Measurements from ENCODE around the gene KCNIP4.

Gene KCNIP4

GRCh38 chr4:20839957-20840356, 1108.6 kb downstream of the KCNIP4 start:
- Histone ChIP-seq H3K9me3 (no peaks in the 10 kb centered on the region), H3K27me3 (no peaks in the 10 kb centered on the region), H3K4me3 (ENCODE audit: low read depth in 1 of 2, low read length in 1 of 2) (no peak overlapping the region), H3K27ac (no peak overlapping the region), H3K4me1 (ENCODE audit: control insufficient read depth in 1 of 2, insufficient read depth in 1 of 2, low read depth in 1 of 2, low read length in 1 of 2) (no peaks in the 10 kb centered on the region), H3K36me3 (no peaks in the 10 kb centered on the region)
- no peak for TF ChIP-seq CTCF (IDR thresholded peaks at IDR 0.05)

- no peaks in the 10 kb centered on the region for H3K4me1 ChIP-seq (ENCODE audit: control insufficient read depth in 1 of 2, insufficient read depth in 1 of 2, low read depth in 1 of 2, low read length in 1 of 2)
- H3K27me3 ChIP-seq = no peaks in the 10 kb centered on the region
- H3K36me3 ChIP-seq = no peaks in the 10 kb centered on the region
- H3K27ac ChIP-seq = no peak overlapping the region
- H3K4me3 ChIP-seq (ENCODE audit: low read depth in 1 of 2, low read length in 1 of 2) = no peak overlapping the region
- TF ChIP-seq CTCF (IDR thresholded peaks at IDR 0.05) = no peak
- H3K9me3 ChIP-seq = no peaks in the 10 kb centered on the region
These were observed 1110.1 kb downstream of the KCNIP4 start for GRCh38 chr4:20838476-20838875.

GRCh38 chr4:20832826-20833225, 1115.7 kb downstream of the KCNIP4 start:
- no peak overlapping the region for H3K27ac ChIP-seq
- no peak for TF ChIP-seq CTCF (IDR thresholded peaks at IDR 0.05)

GRCh38 chr4:20831746-20832145, 1116.8 kb downstream of the KCNIP4 start:
- Histone ChIP-seq H3K4me1 (ENCODE audit: control insufficient read depth in 1 of 2, insufficient read depth in 1 of 2, low read depth in 1 of 2, low read length in 1 of 2) (no peaks in the 10 kb centered on the region), H3K4me3 (ENCODE audit: low read depth in 1 of 2, low read length in 1 of 2) (no peak overlapping the region), H3K27ac (no peak overlapping the region), H3K36me3 (no peaks in the 10 kb centered on the region), H3K27me3 (no peaks in the 10 kb centered on the region), H3K9me3 (no peaks in the 10 kb centered on the region)
- no peak for TF ChIP-seq CTCF (IDR thresholded peaks at IDR 0.05)

More at GRCh38 chr4:20832826-20833225, 1115.7 kb downstream of the KCNIP4 start:
- H3K27me3 ChIP-seq = no peaks in the 10 kb centered on the region
- no peaks in the 10 kb centered on the region for H3K4me1 ChIP-seq (ENCODE audit: control insufficient read depth in 1 of 2, insufficient read depth in 1 of 2, low read depth in 1 of 2, low read length in 1 of 2)
- no peak overlapping the region for H3K4me3 ChIP-seq (ENCODE audit: low read depth in 1 of 2, low read length in 1 of 2)
- H3K9me3 ChIP-seq = no peaks in the 10 kb centered on the region
- no peaks in the 10 kb centered on the region for H3K36me3 ChIP-seq

- H3K27me3 ChIP-seq = no peaks in the 10 kb centered on the region
- H3K36me3 ChIP-seq = no peaks in the 10 kb centered on the region
- no peaks in the 10 kb centered on the region for H3K9me3 ChIP-seq
- H3K4me3 ChIP-seq (ENCODE audit: low read depth in 1 of 2, low read length in 1 of 2) = no peak overlapping the region
- no peak overlapping the region for H3K27ac ChIP-seq
- no peaks in the 10 kb centered on the region for H3K4me1 ChIP-seq (ENCODE audit: control insufficient read depth in 1 of 2, insufficient read depth in 1 of 2, low read depth in 1 of 2, low read length in 1 of 2)
- TF ChIP-seq CTCF (IDR thresholded peaks at IDR 0.05) = no peak
These were observed 1118.8 kb downstream of the KCNIP4 start for GRCh38 chr4:20829617-20830357.

Measured in neutrophil (primary cell).